Keratinocyte (primary cell): ENCODE data around the gene PIGL.

Source experiments
- CTCF ChIP-seq, 3 experiments: IDR thresholded peaks in 1 of 3; conservative IDR thresholded peaks in 1 of 3; optimal IDR thresholded peaks in 1 of 3; 2 replicates in 2 of 3; 3 replicates in 1 of 3; pipeline versions ENCODE3 to v1.5.1; 2011; ENCODE audit warnings: low read length in 3 of 3, mild to moderate bottlenecking in 3 of 3, moderate library complexity in 2 of 3, control low read depth in 1 of 3, inconsistent platforms in 1 of 3; ENCODE audit not compliant: insufficient read depth in 2 of 3; ENCODE audit errors: extremely low read depth in 1 of 3
- EZH2 ChIP-seq: IDR thresholded peaks from one replicate; pipeline ENCODE4 v1.6.1; 2012; ENCODE audit warnings: inconsistent platforms, mild to moderate bottlenecking, low read length, moderate library complexity

GRCh38 chr17:16283705-16284104 lies 66.7 kb downstream of the PIGL start:
- TF ChIP-seq CTCF (optimal IDR thresholded peaks at IDR 0.05 in 1 of 3, IDR thresholded peaks at IDR 0.05 in 1 of 3, conservative IDR thresholded peaks at IDR 0.05 in 1 of 3; ENCODE audit: extremely low read depth in 1 of 3, insufficient read depth in 2 of 3, low read length in 3 of 3) (no peak), EZH2 (no peak)
